DOHH2 (cell line): ENCODE results near the gene PCAT6.

ENCODE experiments used
- H3F3A ChIP-seq: fragments of 200-600 bp; sonication (generic), shearing (Covaris generic); 2 replicates; pipeline ENCODE4 v1.6.0; 2016; ENCODE audit warnings: antibody characterized with exemption, mild to moderate bottlenecking; ENCODE audit not compliant: control insufficient read depth, insufficient read depth
- H3K27ac ChIP-seq: fragments of 200-600 bp; sonication (generic); 2 replicates; pipeline ENCODE4 v1.5.1; 2014; ENCODE audit warnings: low read depth, mild to moderate bottlenecking, low read length, moderate library complexity
- H3K27me3 ChIP-seq: fragments of 200-600 bp; sonication (generic); 2 replicates; pipeline ENCODE4 v1.6.1; 2014; ENCODE audit warnings: mild to moderate bottlenecking, low read length, mixed read lengths; ENCODE audit not compliant: control insufficient read depth
- H3K36me3 ChIP-seq: fragments of 200-600 bp; sonication (generic); 2 replicates; pipeline ENCODE4 v1.6.1; 2014; ENCODE audit warnings: mild to moderate bottlenecking, low read length, moderate library complexity, mixed read lengths; ENCODE audit not compliant: control insufficient read depth
- H3K4me1 ChIP-seq: fragments of 200-600 bp; sonication (generic); 2 replicates; pipeline ENCODE4 v1.6.1; 2014; ENCODE audit warnings: mild to moderate bottlenecking, low read length, mixed read lengths; ENCODE audit not compliant: control insufficient read depth
- H3K4me2 ChIP-seq: fragments of 200-600 bp; sonication (generic); 2 replicates; pipeline ENCODE4 v1.6.0; 2014; ENCODE audit warnings: mild to moderate bottlenecking, low read length, moderate library complexity
- H3K4me3 ChIP-seq: fragments of 200-600 bp; sonication (generic); 2 replicates; pipeline ENCODE4 v1.5.1; 2014; ENCODE audit warnings: mild to moderate bottlenecking, low read length, mixed read lengths
- H3K79me2 ChIP-seq: fragments of 200-600 bp; sonication (generic); 2 replicates; pipeline ENCODE4 v1.6.1; 2014; ENCODE audit warnings: mild to moderate bottlenecking, low read length, mixed read lengths; ENCODE audit not compliant: control insufficient read depth
- H3K9me2 ChIP-seq: fragments of 200-600 bp; sonication (generic); replicated peaks from 2 replicates; pipeline ENCODE4 v1.6.1; 2014; ENCODE audit warnings: mild to moderate bottlenecking, low read length, mixed read lengths; ENCODE audit not compliant: control insufficient read depth
- H3K9me3 ChIP-seq: fragments of 200-600 bp; sonication (generic); 2 replicates; pipeline ENCODE4 v1.6.1; 2014; ENCODE audit warnings: antibody characterized with exemption, low read length, mixed read lengths; ENCODE audit not compliant: control insufficient read depth, insufficient read depth
- H4K20me1 ChIP-seq: fragments of 200-600 bp; sonication (generic); 2 replicates; pipeline ENCODE4 v1.6.0; 2014; ENCODE audit warnings: low read depth, mild to moderate bottlenecking, antibody characterized with exemption, low read length, moderate library complexity; ENCODE audit not compliant: control insufficient read depth, insufficient read depth
- CTCF ChIP-seq: fragments of 200-600 bp; sonication (generic); IDR thresholded peaks from one replicate; pipeline ENCODE4 v1.5.1; 2014; ENCODE audit warnings: antibody characterized with exemption, mild to moderate bottlenecking, low read depth, low read length; ENCODE audit not compliant: poor library complexity, severe bottlenecking
- EZH2phosphoT487 ChIP-seq: fragments of 200-600 bp; sonication (generic); IDR thresholded peaks from 2 replicates; pipeline ENCODE4 v1.6.1; 2017; ENCODE audit warnings: borderline replicate concordance, mild to moderate bottlenecking, antibody characterized with exemption, low read length, moderate library complexity, mixed read lengths

Gene PCAT6

GRCh38 chr1:202802034-202802433 lies 8.7 kb upstream of the PCAT6 start:
- no peaks in the 10 kb centered on the region for H3K9me2 ChIP-seq
- no peak overlapping the region for H3K27ac ChIP-seq
- no peak overlapping the region for H3K4me3 ChIP-seq
- no peaks in the 10 kb centered on the region for H3F3A ChIP-seq
- H3K9me3 ChIP-seq = no peaks in the 10 kb centered on the region
- H3K36me3 ChIP-seq = no peaks in the 10 kb centered on the region
- no peaks in the 10 kb centered on the region for H4K20me1 ChIP-seq
- H3K79me2 ChIP-seq = no peaks in the 10 kb centered on the region
- no peaks in the 10 kb centered on the region for H3K4me1 ChIP-seq
- no peak for TF ChIP-seq CTCF
- TF ChIP-seq EZH2phosphoT487 = no peak
- no peak overlapping the region for H3K4me2 ChIP-seq
- peaks cover 39% of the 10 kb centered on the region for H3K27me3 ChIP-seq

- H3K4me1 ChIP-seq = peaks cover 7% of the 10 kb centered on the region; the same call in 1 of the 2 replicates
- no peaks in the 10 kb centered on the region for H3K9me2 ChIP-seq
- no peak for TF ChIP-seq CTCF
- TF ChIP-seq EZH2phosphoT487 = no peak
- H3K27ac ChIP-seq = no peak overlapping the region
- H3K27me3 ChIP-seq = peaks cover 46% of the 10 kb centered on the region
- no peaks in the 10 kb centered on the region for H3F3A ChIP-seq
- H3K4me3 ChIP-seq = no peak overlapping the region
- no peaks in the 10 kb centered on the region for H3K79me2 ChIP-seq
- no peak overlapping the region for H3K4me2 ChIP-seq
- H3K9me3 ChIP-seq = no peaks in the 10 kb centered on the region
- no peaks in the 10 kb centered on the region for H3K36me3 ChIP-seq
- H4K20me1 ChIP-seq = no peaks in the 10 kb centered on the region
Measured at GRCh38 chr1:202802998-202803932, 7.5 kb upstream of the PCAT6 start.

- H3K27ac ChIP-seq = no peak overlapping the region
- H3K4me3 ChIP-seq = no peak overlapping the region
- no peaks in the 10 kb centered on the region for H3K36me3 ChIP-seq
- H3K4me2 ChIP-seq = no peak overlapping the region
- H3K9me2 ChIP-seq = no peaks in the 10 kb centered on the region
- no peaks in the 10 kb centered on the region for H3K79me2 ChIP-seq
- no peaks in the 10 kb centered on the region for H3K9me3 ChIP-seq
- no peaks in the 10 kb centered on the region for H3F3A ChIP-seq
- H4K20me1 ChIP-seq = no peaks in the 10 kb centered on the region
- peaks cover 47% of the 10 kb centered on the region for H3K27me3 ChIP-seq
- peaks cover 7% of the 10 kb centered on the region; the same call in 1 of the 2 replicates for H3K4me1 ChIP-seq
- TF ChIP-seq EZH2phosphoT487 (no peak), CTCF (no peak)
Measured at GRCh38 chr1:202804126-202804525, 6.6 kb upstream of the PCAT6 start.
